Measurements from ENCODE around the gene LY6G5B.

LY6G5B gene

DNA sequence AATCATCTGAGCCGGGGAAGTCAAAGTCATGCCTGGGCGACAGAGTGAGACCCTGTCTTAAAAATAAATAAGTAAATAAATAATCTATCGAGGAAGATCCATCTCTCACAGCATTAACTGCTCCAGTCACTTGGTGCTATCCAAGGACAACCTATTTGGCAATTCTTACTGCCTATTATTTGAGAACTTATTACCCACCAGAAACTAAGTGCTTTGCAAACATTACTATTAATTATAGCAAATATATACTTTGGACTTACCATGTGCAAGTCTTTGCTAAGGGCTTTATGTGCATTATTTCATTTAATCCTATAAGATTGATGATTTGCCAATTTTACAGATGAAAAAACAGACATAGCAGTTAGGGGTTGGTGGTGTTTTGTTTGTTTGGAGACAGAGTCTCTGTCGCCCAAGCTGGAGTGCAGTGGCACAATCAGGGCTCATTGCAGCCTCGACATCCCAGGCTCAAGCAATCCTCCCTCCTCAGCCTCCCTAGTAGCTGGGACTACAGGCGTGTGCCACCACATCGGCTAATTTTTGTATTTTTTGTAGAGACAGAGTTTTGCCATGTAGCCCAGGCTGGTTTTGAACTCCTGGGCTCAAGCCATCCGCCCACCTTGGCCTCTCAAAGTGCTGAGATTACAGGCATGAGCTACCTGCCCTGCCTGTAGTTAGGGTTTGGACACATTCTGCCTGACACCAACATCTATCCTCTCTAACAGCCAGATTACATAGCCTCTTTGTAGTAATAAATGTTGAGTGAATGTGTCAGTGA is 15.0 kb upstream of the LY6G5B start:
- Mint-ChIP-seq H3K36me3 (ENCODE audit: low read depth) (peaks cover 27% of the 10 kb centered on the region), H3K27ac (peak overlapping the region; percentile 20 to 92 (median 75)), H3K4me1 (peaks cover 61% of the 10 kb centered on the region), H3K27me3 (ENCODE audit: low read depth) (no peaks in the 10 kb centered on the region), H3K4me3 (peak overlapping the region; percentile 64 to 76 (median 68)), H3K9me3 (no peaks in the 10 kb centered on the region)
- TF ChIP-seq CTCF (IDR thresholded peaks at IDR 0.05; ENCODE audit: unreplicated experiment in 3 of 3): no peak

GRCh38 chr6:31655349-31656237 is 14.2 kb upstream of the LY6G5B start, which contains the start of gene APOM:
Gene APOM (plus strand): TSS chr6:31655894. CDS start chr6:31655967, 73 bp downstream.
- H3K36me3 Mint-ChIP-seq (ENCODE audit: low read depth): peaks cover 22% of the 10 kb centered on the region
- TF ChIP-seq CTCF (IDR thresholded peaks at IDR 0.05; ENCODE audit: unreplicated experiment in 3 of 3): no peak

DNA sequence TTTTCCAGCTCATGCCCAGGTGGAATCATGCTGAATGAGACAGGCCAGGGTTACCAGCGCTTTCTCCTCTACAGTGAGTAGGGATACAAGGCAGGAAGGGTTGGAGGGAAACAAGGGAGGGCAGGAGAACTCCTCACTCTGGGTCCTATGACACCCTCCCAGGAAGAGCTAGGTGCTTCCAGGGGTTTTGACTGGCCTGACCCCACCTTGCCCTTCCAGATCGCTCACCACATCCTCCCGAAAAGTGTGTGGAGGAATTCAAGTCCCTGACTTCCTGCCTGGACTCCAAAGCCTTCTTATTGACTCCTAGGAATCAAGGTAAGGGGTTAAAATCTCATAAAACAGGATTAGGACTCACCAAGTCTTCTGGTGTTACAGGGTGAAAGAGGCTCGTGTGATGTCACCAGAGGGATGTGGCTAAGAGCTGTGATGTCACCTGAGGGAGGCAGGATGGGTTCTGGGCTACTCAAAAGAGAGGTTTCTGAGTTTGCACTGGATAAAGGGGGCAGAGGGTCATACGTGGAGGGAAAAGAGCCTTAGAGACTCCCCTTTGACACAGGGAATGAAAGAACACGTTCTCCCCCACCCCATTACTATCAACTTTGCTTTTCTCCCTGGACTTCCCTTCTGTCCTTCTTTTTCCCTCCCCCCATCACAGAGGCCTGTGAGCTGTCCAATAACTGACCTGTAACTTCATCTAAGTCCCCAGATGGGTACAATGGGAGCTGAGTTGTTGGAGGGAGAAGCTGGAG is 12.2 kb upstream of the LY6G5B start:
- H3K27ac Mint-ChIP-seq: peak overlapping the region; percentile 50 to 70 (median 67)
- H3K4me3 Mint-ChIP-seq: peak overlapping the region; percentile 83 to 95 (median 89)
- H3K4me1 Mint-ChIP-seq: peaks cover 59% of the 10 kb centered on the region

More at GRCh38 chr6:31655349-31656237, 14.2 kb upstream of the LY6G5B start, which contains the start of gene APOM:
- Mint-ChIP-seq H3K27me3 (ENCODE audit: low read depth) (no peaks in the 10 kb centered on the region), H3K4me1 (peaks cover 62% of the 10 kb centered on the region), H3K4me3 (peak within 1 kb of the TSS; percentile 64 to 76 (median 68)), H3K27ac (peak within 1 kb of the TSS; percentile 20 to 92 (median 75)), H3K9me3 (no peaks in the 10 kb centered on the region)

DNA sequence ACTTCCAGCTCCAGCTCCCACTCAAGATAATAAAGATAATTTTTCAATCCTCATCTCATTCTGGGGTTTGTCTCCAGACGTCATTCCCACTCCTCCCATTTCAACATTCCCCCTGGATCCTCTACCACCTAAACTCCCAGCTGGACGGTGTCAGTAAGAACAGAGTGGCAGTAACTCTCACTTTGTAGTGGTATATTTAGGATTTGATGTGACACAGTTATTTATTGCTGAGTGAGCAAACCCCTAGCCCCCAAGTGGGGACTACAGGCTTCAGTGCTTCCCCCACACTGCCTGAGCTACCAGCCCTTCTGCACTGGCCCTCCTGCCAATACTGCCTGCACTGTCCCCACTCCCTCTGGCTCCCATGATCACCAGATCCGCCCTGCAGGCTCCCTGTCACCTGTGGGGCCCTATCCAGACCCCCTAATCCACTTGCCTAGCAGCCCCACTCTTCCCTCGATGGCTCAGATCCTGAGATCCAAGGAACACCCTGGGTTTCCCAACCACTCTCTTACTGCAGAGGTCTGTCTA is 11.6 kb upstream of the LY6G5B start:
- TF ChIP-seq CTCF (IDR thresholded peaks at IDR 0.05; ENCODE audit: unreplicated experiment in 3 of 3): no peak
- Mint-ChIP-seq H3K4me3 (peak overlapping the region; percentile 83 to 95 (median 89)), H3K27ac (peak overlapping the region; percentile 50 to 70 (median 67)), H3K4me1 (peaks cover 56% of the 10 kb centered on the region), H3K9me3 (no peaks in the 10 kb centered on the region), H3K36me3 (ENCODE audit: low read depth) (peaks cover 20% of the 10 kb centered on the region), H3K27me3 (ENCODE audit: low read depth) (no peaks in the 10 kb centered on the region)

More for the DNA sequence above, 12.2 kb upstream of the LY6G5B start:
- Mint-ChIP-seq H3K27me3 (ENCODE audit: low read depth) (no peaks in the 10 kb centered on the region), H3K36me3 (ENCODE audit: low read depth) (peaks cover 18% of the 10 kb centered on the region), H3K9me3 (no peaks in the 10 kb centered on the region)
- no peak for TF ChIP-seq CTCF (IDR thresholded peaks at IDR 0.05; ENCODE audit: unreplicated experiment in 3 of 3)

GRCh38 chr6:31658983-31659648 is 10.7 kb upstream of the LY6G5B start:
- Mint-ChIP-seq H3K4me3 (peak overlapping the region; percentile 83 to 95 (median 89)), H3K4me1 (peaks cover 65% of the 10 kb centered on the region), H3K27ac (peak overlapping the region; percentile 93 to 96 (median 94)), H3K36me3 (ENCODE audit: low read depth) (peaks cover 26% of the 10 kb centered on the region), H3K27me3 (ENCODE audit: low read depth) (no peaks in the 10 kb centered on the region), H3K9me3 (no peaks in the 10 kb centered on the region)
- no peak for TF ChIP-seq CTCF (IDR thresholded peaks at IDR 0.05; ENCODE audit: unreplicated experiment in 3 of 3)
